ENCODE data around the gene CACNA2D3.

GRCh38 chr3:54865316-54865715, 743.0 kb downstream of the CACNA2D3 start:
- TF ChIP-seq CTCF (IDR thresholded peaks at IDR 0.05; ENCODE audit: poor library complexity) (no peak), EZH2 (IDR thresholded peaks at IDR 0.05; ENCODE audit: borderline replicate concordance) (no peak), EZH2phosphoT487 (IDR thresholded peaks at IDR 0.05; ENCODE audit: low read depth, severe bottlenecking, unreplicated experiment) (no peak)

Measured in hepatocyte (in vitro differentiated cells).